GM10266 (cell line): ENCODE measurements around the gene GALNTL6.
"Not testable (repeated sequence)": the region's sequence is repeated elsewhere in the genome, so short reads cannot be mapped to it uniquely, and the experiment has no call there.

ENCODE experiments used
- DNase-seq: peaks from one replicate; pipeline ENCODE4 v3.0.0; 2012; ENCODE audit errors: extremely low spot score
- CTCF ChIP-seq: IDR thresholded peaks from 2 replicates; pipeline ENCODE4 v1.5.1; 2012; ENCODE audit warnings: mild to moderate bottlenecking, low read depth; ENCODE audit not compliant: control insufficient read depth, insufficient read depth; ENCODE audit errors: missing control alignments

The GALNTL6 gene

GRCh38 chr4:172957216-172957615 lies 1144.0 kb downstream of the GALNTL6 start:
- DNase-seq, result no peak
- no peak for TF ChIP-seq CTCF

- no peak for DNase-seq
- no peak for TF ChIP-seq CTCF
Observed at GRCh38 chr4:172962564-172963353, 1149.6 kb downstream of the GALNTL6 start.

GRCh38 chr4:172963498-172964294 lies 1150.5 kb downstream of the GALNTL6 start:
- no peak for DNase-seq
- TF ChIP-seq CTCF, result no peak

GRCh38 chr4:172970189-172970588 lies 1157.0 kb downstream of the GALNTL6 start:
- DNase-seq, result not testable (repeated sequence)

- DNase-seq, result no peak
- TF ChIP-seq CTCF, result no peak
Observed at GRCh38 chr4:172974586-172974985, 1161.4 kb downstream of the GALNTL6 start.

- TF ChIP-seq CTCF, result no peak
- DNase-seq, result no peak
Observed at GRCh38 chr4:172975651-172976229, 1162.5 kb downstream of the GALNTL6 start.

GRCh38 chr4:172977491-172978041 lies 1164.4 kb downstream of the GALNTL6 start:
- not testable (repeated sequence) for DNase-seq

- no peak for DNase-seq
- no peak for TF ChIP-seq CTCF
Observed at GRCh38 chr4:172978848-172979247, 1165.6 kb downstream of the GALNTL6 start.
